ENCODE data around the gene IGHMBP2.

IGHMBP2 gene

GRCh38 chr11:68896171-68896959 lies 7.3 kb upstream of the IGHMBP2 start:
- TF ChIP-seq CREB1 (IDR thresholded peaks at IDR 0.05; ENCODE audit: low read depth) (no peak), CEBPB (IDR thresholded peaks at IDR 0.05) (no peak)

GRCh38 chr11:68897441-68897840 lies 6.2 kb upstream of the IGHMBP2 start:
- TF ChIP-seq MAX (IDR thresholded peaks at IDR 0.05) = no peak
- no peak for TF ChIP-seq NFIC (IDR thresholded peaks at IDR 0.05)
- TF ChIP-seq EP300 (IDR thresholded peaks at IDR 0.05; ENCODE audit: borderline replicate concordance) = no peak
- no peak for TF ChIP-seq RAD21 (IDR thresholded peaks at IDR 0.05; ENCODE audit: low read depth)
- no peak for TF ChIP-seq EGR1 (IDR thresholded peaks at IDR 0.05)
- TF ChIP-seq USF1 (IDR thresholded peaks at IDR 0.05) = no peak
- TF ChIP-seq TEAD4 (IDR thresholded peaks at IDR 0.05) = no peak

GRCh38 chr11:68900835-68901381 lies 2.8 kb upstream of the IGHMBP2 start:
- TF ChIP-seq USF1 (IDR thresholded peaks at IDR 0.05) (no peak), REST (IDR thresholded peaks at IDR 0.05; ENCODE audit: low read depth) (no peak), CREB1 (IDR thresholded peaks at IDR 0.05; ENCODE audit: low read depth) (no peak), FOXM1 (IDR thresholded peaks at IDR 0.05; ENCODE audit: borderline replicate concordance, low read depth) (no peak)

- TF ChIP-seq USF1 (IDR thresholded peaks at IDR 0.05) (no peak), MAX (IDR thresholded peaks at IDR 0.05) (no peak)
Observed at GRCh38 chr11:68904248-68904847, 657 bp downstream of the IGHMBP2 start.

- TF ChIP-seq EGR1 (IDR thresholded peaks at IDR 0.05) (no peak), RAD21 (IDR thresholded peaks at IDR 0.05; ENCODE audit: low read depth) (no peak), MAX (IDR thresholded peaks at IDR 0.05) (no peak)
Observed at GRCh38 chr11:68905421-68906360, 2.0 kb downstream of the IGHMBP2 start.

- TF ChIP-seq YY1 (IDR thresholded peaks at IDR 0.05; ENCODE audit: low read depth) (no peak), TEAD4 (IDR thresholded peaks at IDR 0.05) (no peak), EGR1 (IDR thresholded peaks at IDR 0.05) (no peak), RAD21 (IDR thresholded peaks at IDR 0.05; ENCODE audit: low read depth) (no peak), CREB1 (IDR thresholded peaks at IDR 0.05; ENCODE audit: low read depth) (no peak), NFIC (IDR thresholded peaks at IDR 0.05) (no peak), CEBPB (IDR thresholded peaks at IDR 0.05) (no peak), EP300 (IDR thresholded peaks at IDR 0.05; ENCODE audit: borderline replicate concordance) (no peak), TAF1 (IDR thresholded peaks at IDR 0.05; ENCODE audit: low read depth) (no peak), REST (IDR thresholded peaks at IDR 0.05; ENCODE audit: low read depth) (no peak), TCF12 (IDR thresholded peaks at IDR 0.05; ENCODE audit: low read depth) (no peak), FOXM1 (IDR thresholded peaks at IDR 0.05; ENCODE audit: borderline replicate concordance, low read depth) (no peak), MAX (IDR thresholded peaks at IDR 0.05) (no peak), USF1 (IDR thresholded peaks at IDR 0.05) (no peak), ZBTB7A (IDR thresholded peaks at IDR 0.05; ENCODE audit: low read depth) (no peak)
Observed at GRCh38 chr11:68908273-68908672, 4.6 kb downstream of the IGHMBP2 start.

All from Ishikawa (cell line).